Mesodermal cell (in vitro differentiated cells): Measurements from ENCODE around the gene ADAMTS12.

Experiments
- H3K27ac ChIP-seq: 2 replicates; pipeline ENCODE4 v1.7.0; 2013; ENCODE audit warnings: mild to moderate bottlenecking, low read depth, low read length, moderate library complexity; ENCODE audit not compliant: severe bottlenecking
- H3K36me3 ChIP-seq: 2 replicates; pipeline ENCODE4 v1.7.1; 2013; ENCODE audit warnings: mild to moderate bottlenecking, low read length, moderate library complexity; ENCODE audit not compliant: control insufficient read depth, insufficient read depth
- H3K4me1 ChIP-seq: one replicate; pipeline ENCODE4 v1.7.1; 2013; ENCODE audit warnings: mild to moderate bottlenecking, low read length; ENCODE audit not compliant: insufficient read depth, control insufficient read depth, poor library complexity, severe bottlenecking
- H3K4me3 ChIP-seq: 2 replicates; pipeline ENCODE4 v1.7.0; 2013; ENCODE audit warnings: low read length, control low read depth, mild to moderate bottlenecking; ENCODE audit not compliant: insufficient read depth, poor library complexity, severe bottlenecking; ENCODE audit errors: extremely low read depth
- H3K9me3 ChIP-seq: 2 replicates; pipeline ENCODE4 v1.7.1; 2013; ENCODE audit warnings: mild to moderate bottlenecking, low read length, moderate library complexity; ENCODE audit not compliant: control insufficient read depth
- WGBS, 2 experiments: methylation state at CpG; one replicate each; pipeline ENCODE4 v1.1.5; 2013; ENCODE audit warnings: missing lambda C conversion rate in 2 of 2; ENCODE audit not compliant: insufficient coverage in 2 of 2; 5-methylcytosine and 5-hydroxymethylcytosine counted together

The ADAMTS12 gene

GRCh38 chr5:33720176-33720575, 171.6 kb downstream of the ADAMTS12 start:
- no CpG with 5 or more reads among the region's 1 CpG for WGBS, 2 experiments
- peaks cover 5% of the 10 kb centered on the region for H3K36me3 ChIP-seq
- H3K9me3 ChIP-seq = no peaks in the 10 kb centered on the region
- no peaks in the 10 kb centered on the region for H3K4me1 ChIP-seq
- no peak overlapping the region for H3K27ac ChIP-seq
- H3K4me3 ChIP-seq = no peak overlapping the region

DNA sequence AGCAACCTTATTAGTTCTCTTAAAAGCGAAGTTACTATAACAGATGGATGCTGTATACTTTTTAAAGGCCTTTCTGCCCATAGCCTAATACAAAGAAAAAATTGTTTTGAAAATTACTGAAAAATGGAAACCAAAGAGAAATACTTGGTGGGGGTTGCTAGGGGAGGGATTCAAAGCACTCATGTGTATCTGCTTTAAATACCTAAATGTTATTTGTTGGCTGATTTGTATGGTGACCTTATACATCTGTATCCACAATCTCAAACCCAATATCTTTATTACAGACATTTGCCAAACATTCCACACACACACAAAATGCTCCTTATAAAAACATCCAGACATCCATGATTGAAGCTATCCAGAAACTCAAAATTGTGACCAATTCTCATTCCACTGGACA, 172.0 kb downstream of the ADAMTS12 start:
- no CpG with 5 or more reads among the region's 1 CpG for WGBS, 2 experiments
- Histone ChIP-seq H3K36me3 (peaks cover 5% of the 10 kb centered on the region), H3K4me1 (no peaks in the 10 kb centered on the region), H3K4me3 (no peak overlapping the region), H3K27ac (no peak overlapping the region), H3K9me3 (no peaks in the 10 kb centered on the region)

GRCh38 chr5:33715661-33716060, 176.1 kb downstream of the ADAMTS12 start:
- Histone ChIP-seq H3K36me3 (peaks cover 5% of the 10 kb centered on the region), H3K27ac (no peak overlapping the region), H3K9me3 (peaks cover 6% of the 10 kb centered on the region), H3K4me3 (no peak overlapping the region), H3K4me1 (no peaks in the 10 kb centered on the region)
- WGBS, 2 experiments = no CpG with 5 or more reads among the region's 1 CpG

GRCh38 chr5:33713136-33713765, 178.5 kb downstream of the ADAMTS12 start:
- H3K36me3 ChIP-seq = no peaks in the 10 kb centered on the region
- no peak overlapping the region for H3K4me3 ChIP-seq
- H3K9me3 ChIP-seq = peaks cover 6% of the 10 kb centered on the region
- H3K27ac ChIP-seq = no peak overlapping the region
- H3K4me1 ChIP-seq = no peaks in the 10 kb centered on the region
- 75 to 100% methylated on average over 1 to 2 of the region's 2 CpGs for WGBS, 2 experiments

DNA sequence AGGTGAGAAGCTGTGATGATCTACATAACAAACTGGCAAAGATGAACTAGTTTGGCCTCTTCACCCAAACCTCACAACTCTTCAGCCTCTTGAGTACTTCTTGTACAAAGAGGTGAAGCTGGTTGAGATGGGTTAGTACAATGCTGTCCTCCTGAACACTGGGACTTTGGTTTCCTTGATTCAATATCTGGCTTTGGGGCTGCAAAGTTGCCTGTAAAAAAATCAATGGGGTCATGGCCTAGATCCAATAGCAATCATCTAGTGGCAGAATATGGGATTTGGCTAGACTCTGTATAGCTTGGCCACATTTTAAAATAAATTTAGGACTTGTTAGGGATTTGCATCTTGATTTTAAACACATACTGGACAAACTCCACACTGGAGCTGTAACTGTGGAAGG, 179.1 kb downstream of the ADAMTS12 start:
- Histone ChIP-seq H3K4me1 (no peaks in the 10 kb centered on the region), H3K4me3 (no peak overlapping the region), H3K36me3 (no peaks in the 10 kb centered on the region), H3K27ac (no peak overlapping the region), H3K9me3 (peaks cover 6% of the 10 kb centered on the region)

- 85 to 90% methylated on average over 2 of the region's 3 CpGs for WGBS, 2 experiments
These were observed 180.6 kb downstream of the ADAMTS12 start for GRCh38 chr5:33711094-33711679.

DNA sequence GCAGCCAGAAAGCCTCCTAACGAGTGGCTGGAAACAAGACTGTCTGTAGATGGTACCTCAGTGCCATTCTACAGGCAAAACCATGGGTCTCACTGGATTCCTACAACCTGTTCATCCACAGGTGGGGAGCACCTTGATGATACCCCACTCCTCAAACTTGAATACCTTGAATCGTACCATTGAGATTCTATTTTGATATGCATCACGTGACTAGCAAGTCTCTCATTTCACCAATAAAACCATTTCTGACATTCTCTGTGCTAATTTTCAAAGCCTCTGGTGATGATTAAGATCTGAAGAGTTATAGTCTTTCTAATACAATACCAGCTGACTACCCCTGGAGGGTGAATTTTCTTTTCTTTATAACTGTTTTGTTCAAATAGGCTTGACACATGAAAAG, 188.9 kb downstream of the ADAMTS12 start:
- Histone ChIP-seq H3K36me3 (no peaks in the 10 kb centered on the region), H3K9me3 (peaks cover 2% of the 10 kb centered on the region), H3K4me1 (no peaks in the 10 kb centered on the region), H3K4me3 (no peak overlapping the region), H3K27ac (no peak overlapping the region)
- 83 to 86% methylated on average over 2 of the region's 3 CpGs for WGBS, 2 experiments

More at GRCh38 chr5:33711094-33711679, 180.6 kb downstream of the ADAMTS12 start:
- Histone ChIP-seq H3K36me3 (no peaks in the 10 kb centered on the region), H3K4me3 (no peak overlapping the region), H3K27ac (no peak overlapping the region), H3K9me3 (peaks cover 9% of the 10 kb centered on the region), H3K4me1 (no peaks in the 10 kb centered on the region)

- H3K36me3 ChIP-seq = no peaks in the 10 kb centered on the region
- H3K9me3 ChIP-seq = no peaks in the 10 kb centered on the region
- no peak overlapping the region for H3K27ac ChIP-seq
- 83% methylated on average over 1 of the region's 2 CpGs; no CpG with 5 or more reads in 1 of the 2 experiments for WGBS, 2 experiments
- H3K4me3 ChIP-seq = no peak overlapping the region
- H3K4me1 ChIP-seq = no peaks in the 10 kb centered on the region
These were observed 189.8 kb downstream of the ADAMTS12 start for GRCh38 chr5:33701951-33702350.

DNA sequence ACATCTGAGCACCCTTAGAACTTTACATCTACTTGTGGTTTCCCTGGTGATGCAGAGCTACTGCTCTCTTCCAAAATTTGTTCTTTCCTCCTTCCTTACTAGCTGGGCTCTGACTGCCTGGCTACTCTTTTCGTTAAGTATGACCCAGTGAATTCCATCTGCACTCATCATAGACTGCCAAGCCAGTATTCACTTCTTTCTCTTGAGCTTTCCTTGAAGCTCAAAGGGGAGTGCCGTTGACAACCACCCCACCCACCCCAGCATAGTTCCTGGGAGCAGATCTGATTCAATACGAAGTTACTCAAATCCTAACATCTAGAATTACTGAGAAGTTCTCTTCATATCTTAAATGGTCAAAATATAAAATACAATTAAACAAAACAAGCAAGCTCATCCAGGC, 190.5 kb downstream of the ADAMTS12 start:
- Histone ChIP-seq H3K27ac (no peak overlapping the region), H3K9me3 (no peaks in the 10 kb centered on the region), H3K36me3 (no peaks in the 10 kb centered on the region), H3K4me1 (no peaks in the 10 kb centered on the region), H3K4me3 (no peak overlapping the region)
- WGBS, 2 experiments = 88 to 92% methylated on average over 1 to 2 of the region's 3 CpGs

- H3K4me3 ChIP-seq = no peak overlapping the region
- H3K36me3 ChIP-seq = no peaks in the 10 kb centered on the region
- H3K27ac ChIP-seq = no peak overlapping the region
- 86 to 89% methylated on average over 2 of the region's 3 CpGs for WGBS, 2 experiments
- peaks cover 11% of the 10 kb centered on the region for H3K9me3 ChIP-seq
- H3K4me1 ChIP-seq = no peaks in the 10 kb centered on the region
These were observed 195.4 kb downstream of the ADAMTS12 start for GRCh38 chr5:33696411-33696810.

DNA sequence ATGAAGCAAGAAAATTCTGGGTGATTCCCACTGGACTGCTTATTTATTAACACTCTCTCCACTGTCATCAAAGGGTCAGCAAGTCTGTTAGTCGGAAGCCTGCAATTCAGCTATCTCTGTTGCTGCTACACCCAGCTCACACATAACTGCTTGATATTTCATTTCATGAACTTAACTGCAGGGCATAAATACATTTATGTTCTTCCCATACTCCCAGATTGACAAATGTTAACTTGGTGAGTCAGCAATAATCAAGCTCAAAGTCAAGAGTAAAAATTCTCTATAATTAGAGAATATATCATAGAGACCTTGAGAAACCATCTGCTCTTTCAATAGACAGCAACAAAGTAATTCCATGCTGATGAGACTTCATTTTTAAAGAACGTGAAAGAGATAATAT, 198.8 kb downstream of the ADAMTS12 start:
- Histone ChIP-seq H3K9me3 (peaks cover 11% of the 10 kb centered on the region), H3K36me3 (no peaks in the 10 kb centered on the region), H3K4me3 (no peak overlapping the region), H3K27ac (no peak overlapping the region), H3K4me1 (no peaks in the 10 kb centered on the region)
- WGBS, 2 experiments = 80 to 94% methylated on average over 1 of the region's 2 CpGs
